Measurements from ENCODE around the gene CRX. TPM values are rescaled to one million over a fixed set of nuclear protein-coding genes. Genes with fewer than 3 reads are reported as not detected.

CRX gene
- polyA plus RNA-seq, 1 of the 3 experiments (the other 2 are of a cell fraction): not detected

- H3F3A ChIP-seq (replicated peaks; ENCODE audit: insufficient read depth): peaks cover 5% of the 10 kb centered on the region
- H3K27me3 ChIP-seq (ENCODE audit: insufficient read depth): no peaks in the 10 kb centered on the region
- TF ChIP-seq CTCF (IDR thresholded peaks at IDR 0.05) (peak; percentile 33), NRF1 (IDR thresholded peaks at IDR 0.05; ENCODE audit: low read depth, low read length) (no peak)
- no peak overlapping the region for H2AFZ ChIP-seq (ENCODE audit: low read depth)
- WGBS (ENCODE audit: low lambda C conversion rate): 79% methylated on average over 18 of the region's 18 CpGs
- no peaks in the 10 kb centered on the region for H3K4me1 ChIP-seq (ENCODE audit: control insufficient read depth in 1 of 2, insufficient read depth in 2 of 2, low read depth in 1 of 2, low read length in 1 of 2)
- H3K4me3 ChIP-seq (ENCODE audit: low read depth in 2 of 2, low read length in 1 of 2): no peak overlapping the region
- H3K4me2 ChIP-seq: no peak overlapping the region
- DNase-seq: no peak
- H3K9me3 ChIP-seq: no peaks in the 10 kb centered on the region
- H3K36me3 ChIP-seq (replicated peaks in 1 of 2; ENCODE audit: control insufficient read depth in 1 of 2, insufficient read depth in 2 of 2, low read length in 1 of 2): no peaks in the 10 kb centered on the region
- ChIA-PET POLR2A (no interaction called here), CTCF (interaction anchor here (1.3 to 1.5 kb wide), 2 partner anchors 12 to 69 kb away, joined by 3 to 4 read pairs; no protein-coding TSS in a partner anchor)
- H4K20me1 ChIP-seq (ENCODE audit: insufficient read depth): no peaks in the 10 kb centered on the region
- H3K79me2 ChIP-seq (ENCODE audit: insufficient read depth): no peaks in the 10 kb centered on the region
- no peaks in the 10 kb centered on the region for H3K9me2 ChIP-seq
- H3K27ac ChIP-seq (ENCODE audit: low read depth in 2 of 2, low read length in 1 of 2): no peak overlapping the region
- no peak overlapping the region for H3K9ac ChIP-seq
These were observed 27.2 kb upstream of the CRX start for GRCh38 chr19:47794526-47794925.

GRCh38 chr19:47796785-47797184 is 25.0 kb upstream of the CRX start:
- H3K9ac ChIP-seq: no peak overlapping the region
- CTCF ChIA-PET: interaction anchor here (0.6 to 1.3 kb wide), 3 partner anchors 17 to 67 kb away, joined by 3 to 4 read pairs (median 3); no protein-coding TSS in a partner anchor
- no peaks in the 10 kb centered on the region for H3K9me3 ChIP-seq
- H3K27ac ChIP-seq (ENCODE audit: low read depth in 2 of 2, low read length in 1 of 2): no peak overlapping the region
- POLR2A ChIA-PET: no interaction called here
- TF ChIP-seq NFIC (IDR thresholded peaks at IDR 0.05; ENCODE audit: borderline replicate concordance) (no peak), RAD21 (IDR thresholded peaks at IDR 0.05; ENCODE audit: low read length) (no peak), RFX5 (IDR thresholded peaks at IDR 0.05; ENCODE audit: low read length) (no peak), FOSL2 (IDR thresholded peaks at IDR 0.05; ENCODE audit: borderline replicate concordance, low read depth) (no peak), EZH2phosphoT487 (IDR thresholded peaks at IDR 0.05; ENCODE audit: borderline replicate concordance, low read depth) (no peak), PBX3 (IDR thresholded peaks at IDR 0.05) (no peak), USF1 (IDR thresholded peaks at IDR 0.05; ENCODE audit: borderline replicate concordance, low read depth) (no peak), RCOR1 (IDR thresholded peaks at IDR 0.05; ENCODE audit: low read length) (no peak), YY1 (IDR thresholded peaks at IDR 0.05; ENCODE audit: low read depth) (no peak), REST (IDR thresholded peaks at IDR 0.05; ENCODE audit: low read depth, low read length) (no peak)
- H3K4me2 ChIP-seq: no peak overlapping the region
- H3K79me2 ChIP-seq (ENCODE audit: insufficient read depth): no peaks in the 10 kb centered on the region
- H3K9me2 ChIP-seq: no peaks in the 10 kb centered on the region
- H3K36me3 ChIP-seq (replicated peaks in 1 of 2; ENCODE audit: control insufficient read depth in 1 of 2, insufficient read depth in 2 of 2, low read length in 1 of 2): no peaks in the 10 kb centered on the region
- no peak for DNase-seq
- no peak overlapping the region for H3K4me3 ChIP-seq (ENCODE audit: low read depth in 2 of 2, low read length in 1 of 2)
- no peaks in the 10 kb centered on the region for H3F3A ChIP-seq (replicated peaks; ENCODE audit: insufficient read depth)
- no peaks in the 10 kb centered on the region for H4K20me1 ChIP-seq (ENCODE audit: insufficient read depth)
- 87% methylated on average over 2 of the region's 2 CpGs for WGBS (ENCODE audit: low lambda C conversion rate)
- H2AFZ ChIP-seq (ENCODE audit: low read depth): no peak overlapping the region
- H3K4me1 ChIP-seq (ENCODE audit: control insufficient read depth in 1 of 2, insufficient read depth in 2 of 2, low read depth in 1 of 2, low read length in 1 of 2): no peaks in the 10 kb centered on the region
- no peaks in the 10 kb centered on the region for H3K27me3 ChIP-seq (ENCODE audit: insufficient read depth)

All from SK-N-SH (cell line).